Body of pancreas (tissue), 4 donors: ENCODE results near the gene SEPHS2.

Experiments
- CTCF ChIP-seq, 7 experiments: fragments of 450-650 bp in 4 of 7; fragments of 200-600 bp in 3 of 7; sonication (generic) in 3 of 7; IDR thresholded peaks; one replicate each; pipeline ENCODE4 v1.5.1; 2016 to 2019; ENCODE audit warnings: antibody characterized with exemption in 7 of 7
- POLR2A ChIP-seq, 3 donors: fragments of 450-650 bp; IDR thresholded peaks; one replicate each; pipeline ENCODE4 v1.6.1; 2016; ENCODE audit warnings: antibody characterized with exemption in 3 of 3, mild to moderate bottlenecking in 2 of 3

- no peak for TF ChIP-seq CTCF (IDR thresholded peaks at IDR 0.05)
- TF ChIP-seq POLR2A (IDR thresholded peaks at IDR 0.05): no peak
These were observed 6.8 kb downstream of the SEPHS2 start for GRCh38 chr16:30438835-30439234.
